KMS-11 (cell line): Measurements from ENCODE around the gene MSI2.

ENCODE experiments used
- H2AFZ ChIP-seq: fragments of 200-600 bp; sonication (generic); 2 replicates; pipeline ENCODE4 v1.6.1; 2016; ENCODE audit warnings: antibody characterized with exemption, mixed run types, low read depth
- H3K27ac ChIP-seq: fragments of 200-600 bp; sonication (generic); 2 replicates; pipeline ENCODE4 v1.6.1; 2016; ENCODE audit warnings: mild to moderate bottlenecking, mixed run types
- H3K27me3 ChIP-seq: fragments of 200-600 bp; sonication (generic); 2 replicates; pipeline ENCODE4 v1.6.1; 2017; ENCODE audit warnings: mild to moderate bottlenecking, low read depth, mixed run types, moderate library complexity; ENCODE audit not compliant: insufficient read depth
- H3K36me3 ChIP-seq: fragments of 200-600 bp; sonication (generic); 2 replicates; pipeline ENCODE4 v1.6.1; 2017; ENCODE audit warnings: mild to moderate bottlenecking, mixed run types; ENCODE audit not compliant: insufficient read depth
- H3K4me1 ChIP-seq: fragments of 200-600 bp; sonication (generic); 2 replicates; pipeline ENCODE4 v1.6.1; 2016; ENCODE audit warnings: mild to moderate bottlenecking, low read depth, mixed run types; ENCODE audit not compliant: poor library complexity, severe bottlenecking
- H3K4me2 ChIP-seq: fragments of 200-600 bp; sonication (generic); 2 replicates; pipeline ENCODE4 v1.7.0; 2016; ENCODE audit warnings: mild to moderate bottlenecking, mixed run types
- H3K4me3 ChIP-seq: fragments of 200-600 bp; sonication (generic); IDR thresholded peaks from 2 replicates; pipeline ENCODE4 v1.6.1; 2017; ENCODE audit warnings: low read depth, low read length, mixed read lengths; ENCODE audit not compliant: insufficient read depth
- H3K79me2 ChIP-seq: fragments of 200-600 bp; sonication (generic); 2 replicates; pipeline ENCODE4 v1.6.1; 2016; ENCODE audit warnings: low read depth, mixed run types; ENCODE audit not compliant: insufficient read depth
- H3K9ac ChIP-seq: fragments of 200-600 bp; sonication (generic); 2 replicates; pipeline ENCODE4 v1.6.1; 2016; ENCODE audit warnings: mild to moderate bottlenecking, mixed run types
- H4K20me1 ChIP-seq: fragments of 200-600 bp; sonication (generic); 2 replicates; pipeline ENCODE4 v1.6.1; 2016; ENCODE audit warnings: mild to moderate bottlenecking, mixed run types; ENCODE audit not compliant: insufficient read depth
- TF ChIP-seq, protein P1 (sequence below): fragments of 200-600 bp; sonication (generic); conservative IDR thresholded peaks from 2 replicates; pipeline ENCODE4 v1.6.1; 2017; ENCODE audit warnings: low read depth, mild to moderate bottlenecking, antibody characterized with exemption, low read length, moderate library complexity, mixed read lengths

MSI2 gene

DNA sequence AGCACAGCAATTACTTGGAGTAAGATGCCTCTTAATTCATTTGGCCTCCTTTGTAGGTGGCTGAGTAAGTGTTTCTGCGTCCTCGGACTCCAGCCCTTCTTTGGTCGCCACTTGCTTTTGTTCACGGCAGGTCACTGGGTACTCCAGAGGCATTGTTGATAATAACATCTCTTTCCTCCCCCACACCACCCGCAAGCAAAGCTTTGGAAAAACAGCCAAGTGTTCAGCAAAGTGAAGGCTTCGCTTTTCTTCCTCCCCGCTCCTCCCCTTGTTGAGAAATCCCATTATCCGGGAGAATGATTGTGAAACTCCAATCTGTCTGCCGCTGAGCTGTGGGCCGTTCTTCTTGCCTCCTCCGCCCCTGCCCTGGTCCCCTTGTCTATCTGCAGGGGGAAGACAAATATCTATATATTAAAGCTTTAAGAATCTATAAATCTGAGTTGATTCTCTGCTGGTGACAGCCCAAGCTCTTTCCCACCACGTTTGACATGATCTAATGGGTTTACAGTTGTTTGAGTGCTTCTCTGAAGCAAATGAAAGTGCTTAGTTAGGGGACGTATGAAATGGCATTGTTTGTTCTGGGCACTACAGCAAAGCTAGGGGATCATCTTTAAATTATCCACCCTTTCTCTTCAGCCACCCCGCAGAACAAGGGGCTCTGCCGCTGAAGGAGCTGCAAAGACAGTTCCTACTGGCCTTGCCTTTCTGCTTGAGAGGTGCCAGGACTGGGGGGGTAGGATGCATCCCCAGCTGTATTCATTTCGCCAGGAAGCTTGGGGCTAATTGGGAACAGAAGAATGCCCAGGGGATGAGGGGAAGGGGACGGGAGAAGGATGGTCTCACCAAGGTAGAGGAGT, 321.7 kb downstream of the MSI2 start:
- no peak overlapping the region for H3K27ac ChIP-seq
- H3K9ac ChIP-seq = no peak overlapping the region
- H4K20me1 ChIP-seq = no peaks in the 10 kb centered on the region
- no peaks in the 10 kb centered on the region for H3K27me3 ChIP-seq
- TF ChIP-seq, protein P1, sequence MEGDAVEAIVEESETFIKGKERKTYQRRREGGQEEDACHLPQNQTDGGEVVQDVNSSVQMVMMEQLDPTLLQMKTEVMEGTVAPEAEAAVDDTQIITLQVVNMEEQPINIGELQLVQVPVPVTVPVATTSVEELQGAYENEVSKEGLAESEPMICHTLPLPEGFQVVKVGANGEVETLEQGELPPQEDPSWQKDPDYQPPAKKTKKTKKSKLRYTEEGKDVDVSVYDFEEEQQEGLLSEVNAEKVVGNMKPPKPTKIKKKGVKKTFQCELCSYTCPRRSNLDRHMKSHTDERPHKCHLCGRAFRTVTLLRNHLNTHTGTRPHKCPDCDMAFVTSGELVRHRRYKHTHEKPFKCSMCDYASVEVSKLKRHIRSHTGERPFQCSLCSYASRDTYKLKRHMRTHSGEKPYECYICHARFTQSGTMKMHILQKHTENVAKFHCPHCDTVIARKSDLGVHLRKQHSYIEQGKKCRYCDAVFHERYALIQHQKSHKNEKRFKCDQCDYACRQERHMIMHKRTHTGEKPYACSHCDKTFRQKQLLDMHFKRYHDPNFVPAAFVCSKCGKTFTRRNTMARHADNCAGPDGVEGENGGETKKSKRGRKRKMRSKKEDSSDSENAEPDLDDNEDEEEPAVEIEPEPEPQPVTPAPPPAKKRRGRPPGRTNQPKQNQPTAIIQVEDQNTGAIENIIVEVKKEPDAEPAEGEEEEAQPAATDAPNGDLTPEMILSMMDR = no peak
- H3K79me2 ChIP-seq = no peaks in the 10 kb centered on the region; the same call in 1 of the 2 replicates
- H3K4me2 ChIP-seq = no peak overlapping the region
- H2AFZ ChIP-seq = no peak overlapping the region
- H3K4me1 ChIP-seq = peaks cover 14% of the 10 kb centered on the region
- no peak overlapping the region for H3K4me3 ChIP-seq
- H3K36me3 ChIP-seq = no peaks in the 10 kb centered on the region

- H3K79me2 ChIP-seq = no peaks in the 10 kb centered on the region; the same call in 1 of the 2 replicates
- H3K36me3 ChIP-seq = no peaks in the 10 kb centered on the region
- H3K27me3 ChIP-seq = no peaks in the 10 kb centered on the region
- H3K27ac ChIP-seq = no peak overlapping the region
- TF ChIP-seq, protein P1 = no peak
- no peak overlapping the region for H2AFZ ChIP-seq
- no peaks in the 10 kb centered on the region for H4K20me1 ChIP-seq
- no peak overlapping the region for H3K4me3 ChIP-seq
- no peak overlapping the region for H3K9ac ChIP-seq
- H3K4me2 ChIP-seq = no peak overlapping the region
- H3K4me1 ChIP-seq = peaks cover 16% of the 10 kb centered on the region
Measured at GRCh38 chr17:57578608-57579225, 322.4 kb downstream of the MSI2 start.

- Histone ChIP-seq H4K20me1 (no peaks in the 10 kb centered on the region), H3K9ac (no peak overlapping the region), H3K4me3 (no peak overlapping the region), H3K79me2 (no peaks in the 10 kb centered on the region; the same call in 1 of the 2 replicates), H2AFZ (no peak overlapping the region), H3K27ac (no peak overlapping the region), H3K27me3 (no peaks in the 10 kb centered on the region), H3K4me1 (peaks cover 16% of the 10 kb centered on the region), H3K36me3 (no peaks in the 10 kb centered on the region), H3K4me2 (no peak overlapping the region)
- TF ChIP-seq, protein P1 = no peak
Measured at GRCh38 chr17:57579245-57579644, 322.9 kb downstream of the MSI2 start.

DNA sequence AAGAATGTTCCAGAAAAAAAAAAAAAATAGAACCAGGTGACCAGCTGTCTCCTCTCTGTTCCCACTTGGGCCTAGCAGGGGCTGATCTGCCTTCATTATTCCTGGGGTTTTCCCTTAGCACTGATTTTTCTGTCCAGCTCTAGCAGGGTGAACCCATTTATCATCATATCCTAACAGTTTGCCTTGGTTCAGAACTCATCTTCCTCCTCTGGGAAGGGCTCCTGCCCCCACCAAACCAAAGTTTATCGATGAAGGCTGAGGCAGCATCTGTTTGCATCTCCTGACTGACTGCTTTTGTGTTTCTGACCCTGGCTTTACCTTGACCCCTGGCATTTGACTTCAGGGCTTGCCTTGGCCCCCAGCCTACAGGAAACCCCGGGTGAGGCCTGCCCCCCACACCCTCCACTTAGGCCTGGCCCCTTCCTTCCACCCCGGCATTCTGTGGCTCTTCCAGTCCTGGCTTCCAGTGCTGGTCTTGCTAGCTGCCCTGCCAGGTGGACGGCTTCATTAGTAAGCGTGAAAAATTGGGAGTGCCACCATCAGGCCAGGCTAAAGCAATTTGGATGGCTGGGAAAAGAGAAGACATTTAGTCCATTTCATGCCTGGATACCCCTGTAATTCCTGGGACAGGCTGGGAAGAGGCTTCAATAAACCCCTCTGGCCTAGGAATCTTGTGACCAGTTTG, 323.9 kb downstream of the MSI2 start:
- H3K4me2 ChIP-seq = no peak overlapping the region
- TF ChIP-seq, protein P1 = no peak

More for the DNA sequence above, 323.9 kb downstream of the MSI2 start:
- Histone ChIP-seq H2AFZ (no peak overlapping the region), H3K4me1 (peaks cover 16% of the 10 kb centered on the region), H4K20me1 (no peaks in the 10 kb centered on the region), H3K27ac (no peak overlapping the region), H3K36me3 (no peaks in the 10 kb centered on the region), H3K79me2 (no peaks in the 10 kb centered on the region; the same call in 1 of the 2 replicates), H3K27me3 (no peaks in the 10 kb centered on the region), H3K9ac (no peak overlapping the region), H3K4me3 (no peak overlapping the region)
